ENCODE results near the gene ZNF77. TPM values are rescaled to one million over a fixed set of nuclear protein-coding genes. Genes with fewer than 3 reads are reported as not detected.
"Not testable (repeated sequence)": the region's sequence is repeated elsewhere in the genome, so short reads cannot be mapped to it uniquely, and the experiment has no call there.

ZNF77 gene
- total RNA-seq: 4.0 and 4.5 TPM in 2 replicates
- polyA plus RNA-seq (2012): 3.0 TPM

- peak; percentile 99 for DNase-seq (ENCODE audit: low read depth)
Observed at GRCh38 chr19:2944775-2945574, at the start of gene ZNF77. Gene ZNF77, minus strand, starts transcription at chr19:2944971. Its CDS starts 131 bp downstream, at chr19:2944840.

- no peak for DNase-seq (ENCODE audit: low read depth)
Observed at GRCh38 chr19:2993579-2993978, 48.8 kb upstream of the ZNF77 start.

GRCh38 chr19:2992958-2993357 lies 48.2 kb upstream of the ZNF77 start:
- no peak for DNase-seq (ENCODE audit: low read depth)

GRCh38 chr19:2992333-2992732 lies 47.6 kb upstream of the ZNF77 start:
- not testable (repeated sequence) for DNase-seq (ENCODE audit: low read depth)

- DNase-seq (ENCODE audit: low read depth): no peak
Observed at GRCh38 chr19:2989236-2989946, 44.6 kb upstream of the ZNF77 start.

- DNase-seq (ENCODE audit: low read depth): no peak
Observed at GRCh38 chr19:2988568-2988967, 43.8 kb upstream of the ZNF77 start.

GRCh38 chr19:2987797-2988196 lies 43.0 kb upstream of the ZNF77 start:
- no peak for DNase-seq (ENCODE audit: low read depth)

GRCh38 chr19:2986951-2987524 lies 42.3 kb upstream of the ZNF77 start:
- DNase-seq (ENCODE audit: low read depth): no peak

- no peak for DNase-seq (ENCODE audit: low read depth)
Observed at GRCh38 chr19:2984215-2984528, 39.4 kb upstream of the ZNF77 start.

GRCh38 chr19:2983351-2984214 lies 38.8 kb upstream of the ZNF77 start:
- DNase-seq (ENCODE audit: low read depth): no peak

GRCh38 chr19:2982983-2983350 lies 38.2 kb upstream of the ZNF77 start:
- peak; percentile 57 for DNase-seq (ENCODE audit: low read depth)

- no peak for DNase-seq (ENCODE audit: low read depth)
Observed at GRCh38 chr19:2982561-2982960, 37.8 kb upstream of the ZNF77 start.

GRCh38 chr19:2981898-2982297 lies 37.1 kb upstream of the ZNF77 start:
- DNase-seq (ENCODE audit: low read depth): no peak

- DNase-seq (ENCODE audit: low read depth): no peak
Observed at GRCh38 chr19:2978772-2979171, 34.0 kb upstream of the ZNF77 start.

GRCh38 chr19:2978166-2978767 lies 33.5 kb upstream of the ZNF77 start:
- no peak for DNase-seq (ENCODE audit: low read depth)

GRCh38 chr19:2977746-2978138 lies 33.0 kb upstream of the ZNF77 start:
- DNase-seq (ENCODE audit: low read depth): no peak

GRCh38 chr19:2977001-2977745 lies 32.4 kb upstream of the ZNF77 start, which contains the start of gene TLE6:
Gene TLE6, plus strand, starts transcription at chr19:2977564. Its CDS starts 670 bp downstream, at chr19:2978234.
- DNase-seq (ENCODE audit: low read depth): peak; percentile 90

- DNase-seq (ENCODE audit: low read depth): no peak
Observed at GRCh38 chr19:2976609-2977000, 31.8 kb upstream of the ZNF77 start.

- DNase-seq (ENCODE audit: low read depth): peak; percentile 51
Observed at GRCh38 chr19:2974342-2975041, 29.7 kb upstream of the ZNF77 start.

GRCh38 chr19:2973229-2973628 lies 28.5 kb upstream of the ZNF77 start:
- no peak for DNase-seq (ENCODE audit: low read depth)
